H9 (cell line): ENCODE measurements around the gene TNFSF18. TPM values are rescaled to one million over a fixed set of nuclear protein-coding genes. Genes with fewer than 3 reads are reported as not detected.
"Not testable (repeated sequence)": the region's sequence is repeated elsewhere in the genome, so short reads cannot be mapped to it uniquely, and the experiment has no call there.

Source experiments
- DNase-seq: peaks from one replicate; pipeline ENCODE4 v3.0.0-alpha.2; 2017
- H2AFZ ChIP-seq: one replicate; pipeline ENCODE4 v1.6.1; 2013; ENCODE audit warnings: mild to moderate bottlenecking, low read length, control low read depth, moderate library complexity
- H2AK5ac ChIP-seq: 2 replicates; pipeline ENCODE4 v1.6.1; 2013; ENCODE audit warnings: low read length, control low read depth, mixed read lengths; ENCODE audit not compliant: insufficient read length
- H2BK120ac ChIP-seq: one replicate; pipeline ENCODE4 v1.6.1; 2013; ENCODE audit warnings: low read depth, mild to moderate bottlenecking, low read length, control low read depth, inconsistent platforms; ENCODE audit not compliant: poor library complexity, severe bottlenecking
- H2BK12ac ChIP-seq: 2 replicates; pipeline ENCODE4 v1.6.1; 2013; ENCODE audit warnings: low read length, control low read depth, mixed read lengths, low read depth; ENCODE audit not compliant: insufficient read length
- H2BK15ac ChIP-seq: 2 replicates; pipeline ENCODE4 v1.6.1; 2013; ENCODE audit warnings: low read depth, low read length, control low read depth
- H2BK20ac ChIP-seq: one replicate; pipeline ENCODE4 v1.6.1; 2013; ENCODE audit warnings: low read depth, mild to moderate bottlenecking, low read length, control low read depth, inconsistent platforms; ENCODE audit not compliant: poor library complexity, severe bottlenecking
- H2BK5ac ChIP-seq: 2 replicates; pipeline ENCODE4 v1.6.1; 2013; ENCODE audit warnings: low read length, control low read depth, mixed read lengths; ENCODE audit not compliant: insufficient read length
- H3K14ac ChIP-seq: 2 replicates; pipeline ENCODE4 v1.6.1; 2013; ENCODE audit warnings: low read length, control low read depth; ENCODE audit not compliant: insufficient read depth
- H3K18ac ChIP-seq: 2 replicates; pipeline ENCODE4 v1.6.1; 2013; ENCODE audit warnings: low read depth, mild to moderate bottlenecking, mixed read lengths, low read length, control low read depth; ENCODE audit not compliant: insufficient read length
- H3K23ac ChIP-seq: 2 replicates; pipeline ENCODE4 v1.6.1; 2013; ENCODE audit warnings: low read length, control low read depth, mixed read lengths, low read depth; ENCODE audit not compliant: insufficient read length
- H3K23me2 ChIP-seq: 2 replicates; pipeline ENCODE4 v1.6.1; 2013; ENCODE audit warnings: low read depth, mild to moderate bottlenecking, mixed read lengths, low read length, control low read depth; ENCODE audit not compliant: insufficient read length, poor library complexity, severe bottlenecking
- H3K27ac ChIP-seq: 2 replicates; pipeline ENCODE4 v1.5.1; 2013; ENCODE audit warnings: low read length, control low read depth, mixed read lengths, low read depth; ENCODE audit not compliant: insufficient read length
- H3K27me3 ChIP-seq: 2 replicates; pipeline ENCODE4 v1.6.1; 2013; ENCODE audit warnings: low read length, control low read depth, inconsistent platforms; ENCODE audit not compliant: insufficient read depth
- H3K4ac ChIP-seq: 2 replicates; pipeline ENCODE4 v1.6.1; 2013; ENCODE audit warnings: low read depth, mild to moderate bottlenecking, control low read depth, inconsistent platforms, low read length, moderate library complexity
- H3K4me1 ChIP-seq: 2 replicates; pipeline ENCODE4 v1.6.1; 2013; ENCODE audit warnings: low read length, control low read depth, inconsistent platforms; ENCODE audit not compliant: insufficient read depth
- H3K4me2 ChIP-seq: 2 replicates; pipeline ENCODE4 v1.6.1; 2013; ENCODE audit warnings: low read length, control low read depth, mixed read lengths; ENCODE audit not compliant: insufficient read length, insufficient read depth
- H3K56ac ChIP-seq: 2 replicates; pipeline ENCODE4 v1.6.1; 2013; ENCODE audit warnings: low read depth, mild to moderate bottlenecking, mixed read lengths, low read length, control low read depth; ENCODE audit not compliant: insufficient read length
- H3K79me1 ChIP-seq: 2 replicates; pipeline ENCODE4 v1.6.1; 2013; ENCODE audit warnings: low read depth, mild to moderate bottlenecking, moderate library complexity, low read length, control low read depth, inconsistent platforms; ENCODE audit not compliant: insufficient read depth, poor library complexity, severe bottlenecking
- H3K79me2 ChIP-seq: 2 replicates; pipeline ENCODE4 v1.6.1; 2013; ENCODE audit warnings: low read length, control low read depth, inconsistent platforms; ENCODE audit not compliant: insufficient read depth
- H3K9ac ChIP-seq: 2 replicates; pipeline ENCODE4 v1.6.1; 2013; ENCODE audit warnings: low read length, control low read depth, mixed read lengths; ENCODE audit not compliant: insufficient read length; ENCODE audit errors: extremely low read depth
- H3K9me3 ChIP-seq: one replicate; pipeline ENCODE4 v1.6.1; 2013; ENCODE audit warnings: low read depth, low read length, inconsistent platforms; ENCODE audit not compliant: control insufficient read depth
- H3T11ph ChIP-seq: one replicate; pipeline ENCODE4 v1.6.1; 2013; ENCODE audit warnings: mild to moderate bottlenecking, low read length, control low read depth, inconsistent platforms
- H4K20me1 ChIP-seq: one replicate; pipeline ENCODE4 v1.6.1; 2013; ENCODE audit not compliant: control insufficient read depth, insufficient read length, insufficient read depth
- H4K5ac ChIP-seq: 2 replicates; pipeline ENCODE4 v1.6.1; 2013; ENCODE audit warnings: low read depth, mild to moderate bottlenecking, mixed read lengths, low read length, control low read depth; ENCODE audit not compliant: insufficient read length
- H4K8ac ChIP-seq: replicated peaks from 2 replicates; pipeline ENCODE4 v1.6.1; 2013; ENCODE audit warnings: low read length, control low read depth, mixed read lengths, low read depth; ENCODE audit not compliant: insufficient read length
- H4K91ac ChIP-seq: 2 replicates; pipeline ENCODE4 v1.6.1; 2013; ENCODE audit warnings: low read depth, mild to moderate bottlenecking, moderate library complexity, mixed read lengths, low read length, control low read depth; ENCODE audit not compliant: insufficient read length
- H3K27ac Mint-ChIP-seq, 3 experiments: 2 replicates in 2 of 3; 3 replicates in 1 of 3; pipeline ENCODE4 v1.8.0; 2020 to 2021; ENCODE audit warnings: mixed read lengths in 3 of 3, mild to moderate bottlenecking in 1 of 3, moderate library complexity in 1 of 3
- H3K27me3 Mint-ChIP-seq: 2 replicates; pipeline ENCODE4 v1.8.0; 2021; ENCODE audit warnings: low read depth, mild to moderate bottlenecking, moderate library complexity, mixed read lengths
- H3K36me3 Mint-ChIP-seq, 3 experiments: 2 replicates in 2 of 3; 3 replicates in 1 of 3; pipeline ENCODE4 v1.8.0; 2020 to 2021; ENCODE audit warnings: low read depth in 3 of 3, mixed read lengths in 3 of 3; ENCODE audit not compliant: insufficient read depth in 1 of 3
- H3K4me1 Mint-ChIP-seq, 2 experiments: 2 replicates each; pipeline ENCODE4 v1.8.0; 2020; ENCODE audit warnings: mixed read lengths in 2 of 2
- H3K4me3 Mint-ChIP-seq, 2 experiments: 2 replicates in 1 of 2; 3 replicates in 1 of 2; pipeline ENCODE4 v1.8.0; 2020 to 2021; ENCODE audit warnings: mild to moderate bottlenecking in 2 of 2, mixed read lengths in 2 of 2, moderate library complexity in 1 of 2
- H3K9me3 Mint-ChIP-seq, 2 experiments: 2 replicates in 1 of 2; 3 replicates in 1 of 2; pipeline ENCODE4 v1.8.0; 2020; ENCODE audit warnings: mild to moderate bottlenecking in 2 of 2, mixed read lengths in 2 of 2, moderate library complexity in 1 of 2
- CTCF ChIP-seq: fragments of 200-600 bp; sonication (generic); conservative IDR thresholded peaks from 3 replicates; pipeline ENCODE4 v1.8.0; 2021; ENCODE audit warnings: antibody characterized with exemption, mild to moderate bottlenecking
- WGBS: extraction: QIAGEN DNeasy Blood & Tissue Kit; methylation state at CpG from one replicate; pipeline ENCODE4 v1.1.7; 2013; ENCODE audit warnings: missing lambda C conversion rate, low lambda C conversion rate, mixed read lengths; ENCODE audit not compliant: insufficient read length; ENCODE audit errors: extremely low coverage; 5-methylcytosine and 5-hydroxymethylcytosine counted together
- total RNA-seq: library from RNA; stranded (reverse); gene quantifications from 2 replicates; pipeline ENCODE4 v1.2.1, GENCODE V29; 2021

The TNFSF18 gene
- total RNA-seq, 1 experiment from 2014 or later: not detected

- Histone ChIP-seq H2BK5ac (no peak overlapping the region), H2BK20ac (no peak overlapping the region), H3K79me2 (no peaks in the 10 kb centered on the region), H3K27ac (no peak overlapping the region), H2AFZ (no peak overlapping the region), H4K8ac (no peak overlapping the region), H3K9ac (no peak overlapping the region), H4K91ac (no peak overlapping the region), H2BK15ac (no peak overlapping the region), H3K23ac (no peak overlapping the region), H3K4me2 (no peak overlapping the region), H2BK120ac (no peak overlapping the region), H3K14ac (no peak overlapping the region), H3K4ac (no peak overlapping the region), H3K23me2 (no peaks in the 10 kb centered on the region), H3K18ac (no peak overlapping the region), H3K56ac (no peak overlapping the region), H3K9me3 (no peaks in the 10 kb centered on the region), H2AK5ac (no peak overlapping the region), H4K20me1 (no peaks in the 10 kb centered on the region), H3K27me3 (no peaks in the 10 kb centered on the region), H4K5ac (no peak overlapping the region), H3T11ph (no peak overlapping the region), H2BK12ac (no peak overlapping the region), H3K4me1 (no peaks in the 10 kb centered on the region), H3K79me1 (no peaks in the 10 kb centered on the region)
- no peaks in the 10 kb centered on the region for H3K36me3 Mint-ChIP-seq
- H3K4me3 Mint-ChIP-seq: no peak overlapping the region
- no peak for DNase-seq
- WGBS: no CpG with 5 or more reads among the region's 1 CpG
- peaks cover 2% of the 10 kb centered on the region; the same call in 1 of the 2 replicates for H3K27me3 Mint-ChIP-seq
- H3K27ac Mint-ChIP-seq: no peak overlapping the region
- TF ChIP-seq CTCF: no peak
- H3K9me3 Mint-ChIP-seq: peaks cover 0 to 5% of the 10 kb centered on the region in 2 experiments; a peak in 3 of 5 replicates
- no peaks in the 10 kb centered on the region for H3K4me1 Mint-ChIP-seq
These were observed 32.2 kb upstream of the TNFSF18 start for GRCh38 chr1:173082913-173083312.

GRCh38 chr1:173074217-173074616, 23.5 kb upstream of the TNFSF18 start:
- H3K27me3 Mint-ChIP-seq, H3K79me1 ChIP-seq, H4K20me1 ChIP-seq, H2BK5ac ChIP-seq, H3T11ph ChIP-seq, H3K4me1 Mint-ChIP-seq, H3K18ac ChIP-seq, H3K9ac ChIP-seq, H3K27ac Mint-ChIP-seq, H3K23me2 ChIP-seq, H3K4me2 ChIP-seq, H3K27me3 ChIP-seq, H4K91ac ChIP-seq, H2BK12ac ChIP-seq, H2AK5ac ChIP-seq, H3K4me3 Mint-ChIP-seq, H3K27ac ChIP-seq, H3K79me2 ChIP-seq, H2BK20ac ChIP-seq, H4K8ac ChIP-seq, H3K9me3 ChIP-seq, H3K4ac ChIP-seq, H3K56ac ChIP-seq, H3K23ac ChIP-seq, H4K5ac ChIP-seq, DNase-seq, H3K14ac ChIP-seq, H2BK15ac ChIP-seq, H3K4me1 ChIP-seq, H2BK120ac ChIP-seq, H2AFZ ChIP-seq: not testable (repeated sequence)
- peaks cover 3 to 15% (median 11%) of the 10 kb centered on the region in 3 experiments; a peak in 6 of 7 replicates for H3K36me3 Mint-ChIP-seq
- peaks cover 27 to 28% of the 10 kb centered on the region in 2 experiments for H3K9me3 Mint-ChIP-seq
- WGBS: no CpG with 5 or more reads among the region's 6 CpGs
